ENCODE measurements around the gene SPON1. TPM values are rescaled to one million over a fixed set of nuclear protein-coding genes. Genes with fewer than 3 reads are reported as not detected.
A peak's percentile ranks its signal among the peaks of the same experiment; 100 is the strongest.
"Not testable (repeated sequence)": the region's sequence is repeated elsewhere in the genome, so short reads cannot be mapped to it uniquely, and the experiment has no call there.

SPON1 gene
- total RNA-seq, 1 donor from 2014 or later: under 0.01 TPM

GRCh38 chr11:13983081-13983751 lies 20.7 kb downstream of the SPON1 start:
- no peak for DNase-seq (ENCODE audit: low read depth in 2 of 2)

- no peak for DNase-seq (ENCODE audit: low read depth in 2 of 2)
These were observed 22.3 kb downstream of the SPON1 start for GRCh38 chr11:13984616-13985450.

- not testable (repeated sequence) for DNase-seq (ENCODE audit: low read depth in 2 of 2)
These were observed 24.2 kb downstream of the SPON1 start for GRCh38 chr11:13986695-13987094.

GRCh38 chr11:13992158-13992856 lies 29.8 kb downstream of the SPON1 start:
- DNase-seq (ENCODE audit: low read depth in 2 of 2): not testable (repeated sequence)

- DNase-seq (ENCODE audit: low read depth in 2 of 2): no peak
These were observed 30.7 kb downstream of the SPON1 start for GRCh38 chr11:13993096-13993765.

GRCh38 chr11:13997881-13998280 lies 35.4 kb downstream of the SPON1 start:
- no peak for DNase-seq (ENCODE audit: low read depth in 2 of 2)

GRCh38 chr11:13999704-14000103 lies 37.2 kb downstream of the SPON1 start:
- no peak for DNase-seq (ENCODE audit: low read depth in 2 of 2)

GRCh38 chr11:14001597-14001996 lies 39.1 kb downstream of the SPON1 start:
- DNase-seq (ENCODE audit: low read depth in 2 of 2): no peak

GRCh38 chr11:14007566-14007965 lies 45.0 kb downstream of the SPON1 start:
- no peak for DNase-seq (ENCODE audit: low read depth in 2 of 2)

- no peak for DNase-seq (ENCODE audit: low read depth in 2 of 2)
These were observed 48.1 kb downstream of the SPON1 start for GRCh38 chr11:14010665-14011064.

- DNase-seq (ENCODE audit: low read depth in 2 of 2): no peak
These were observed 50.3 kb downstream of the SPON1 start for GRCh38 chr11:14012846-14013245.

- peak; percentile 48 to 79 for DNase-seq (ENCODE audit: low read depth in 2 of 2)
These were observed 53.2 kb downstream of the SPON1 start for GRCh38 chr11:14015711-14016110.

- no peak for DNase-seq (ENCODE audit: low read depth in 2 of 2)
These were observed 55.9 kb downstream of the SPON1 start for GRCh38 chr11:14018441-14018840.

- DNase-seq (ENCODE audit: low read depth in 2 of 2): no peak
These were observed 59.2 kb downstream of the SPON1 start for GRCh38 chr11:14021738-14022137.

GRCh38 chr11:14022251-14022650 lies 59.7 kb downstream of the SPON1 start:
- DNase-seq (ENCODE audit: low read depth in 2 of 2): no peak

GRCh38 chr11:14022821-14023220 lies 60.3 kb downstream of the SPON1 start:
- DNase-seq (ENCODE audit: low read depth in 2 of 2): no peak

GRCh38 chr11:14026961-14027360 lies 64.4 kb downstream of the SPON1 start:
- DNase-seq (ENCODE audit: low read depth in 2 of 2): no peak

GRCh38 chr11:14027525-14027924 lies 65.0 kb downstream of the SPON1 start:
- no peak for DNase-seq (ENCODE audit: low read depth in 2 of 2)

- peak in 1 of 2 donors; percentile 19 for DNase-seq (ENCODE audit: low read depth in 2 of 2)
These were observed 66.9 kb downstream of the SPON1 start for GRCh38 chr11:14029440-14029839.

- DNase-seq (ENCODE audit: low read depth in 2 of 2): peak in 1 of 2 donors; percentile 40
These were observed 67.7 kb downstream of the SPON1 start for GRCh38 chr11:14029971-14030920.

Measured in lung microvascular endothelial cell (primary cell).